ENCODE data around the gene CARS2. TPM values are rescaled to one million over a fixed set of nuclear protein-coding genes. Genes with fewer than 3 reads are reported as not detected.
A peak's percentile ranks its signal among the peaks of the same experiment; 100 is the strongest.
"Not testable (repeated sequence)": the region's sequence is repeated elsewhere in the genome, so short reads cannot be mapped to it uniquely, and the experiment has no call there.

CARS2 gene
- total RNA-seq, 1 experiment from 2014 or later: 31.2 TPM

- DNase-seq: peak; percentile 45 to 55
- Histone ChIP-seq H3K27ac (peak overlapping the region; percentile 49), H3K9me3 (replicated peaks) (no peaks in the 10 kb centered on the region), H3K4me1 (no peaks in the 10 kb centered on the region), H3K4me3 (peak overlapping the region; percentile 80), H3K27me3 (no peaks in the 10 kb centered on the region), H3K36me3 (peaks cover 3% of the 10 kb centered on the region; the same call in 1 of the 2 replicates)
Measured at GRCh38 chr13:110714797-110715394, 9.0 kb upstream of the CARS2 start.

- peak overlapping the region; percentile 80 for H3K4me3 ChIP-seq
- peak overlapping the region; percentile 49 for H3K27ac ChIP-seq
- H3K36me3 ChIP-seq: no peaks in the 10 kb centered on the region
- H3K9me3 ChIP-seq (replicated peaks): no peaks in the 10 kb centered on the region
- H3K27me3 ChIP-seq: no peaks in the 10 kb centered on the region
- H3K4me1 ChIP-seq: no peaks in the 10 kb centered on the region
- DNase-seq: peak; percentile 41 to 47
Measured at GRCh38 chr13:110713981-110714796, 8.3 kb upstream of the CARS2 start.

- no peaks in the 10 kb centered on the region for H3K4me1 ChIP-seq
Measured at GRCh38 chr13:110713642-110713952, 7.7 kb upstream of the CARS2 start, which contains the start of gene ING1. Gene ING1, plus strand, starts transcription at chr13:110713700. Its CDS starts 450 bp downstream, at chr13:110714150.

GRCh38 chr13:110712849-110713641, 7.1 kb upstream of the CARS2 start:
- peak; percentile 99 for DNase-seq
- no peaks in the 10 kb centered on the region for H3K9me3 ChIP-seq (replicated peaks)
- no peaks in the 10 kb centered on the region for H3K36me3 ChIP-seq
- no peaks in the 10 kb centered on the region for H3K4me1 ChIP-seq
- H3K4me3 ChIP-seq: peak overlapping the region; percentile 80
- no peaks in the 10 kb centered on the region for H3K27me3 ChIP-seq
- H3K27ac ChIP-seq: peak overlapping the region; percentile 92

More at GRCh38 chr13:110713642-110713952, 7.7 kb upstream of the CARS2 start, which contains the start of gene ING1:
- no peaks in the 10 kb centered on the region for H3K9me3 ChIP-seq (replicated peaks)
- H3K4me3 ChIP-seq: peak within 1 kb of the TSS; percentile 80
- no peaks in the 10 kb centered on the region for H3K36me3 ChIP-seq
- no peaks in the 10 kb centered on the region for H3K27me3 ChIP-seq
- H3K27ac ChIP-seq: peak within 1 kb of the TSS; percentile 92
- DNase-seq: no peak

- Histone ChIP-seq H3K4me1 (no peaks in the 10 kb centered on the region), H3K9me3 (replicated peaks) (no peaks in the 10 kb centered on the region), H3K36me3 (no peaks in the 10 kb centered on the region), H3K4me3 (peak overlapping the region; percentile 80), H3K27me3 (no peaks in the 10 kb centered on the region), H3K27ac (peak overlapping the region; percentile 92)
- DNase-seq: peak; percentile 85 to 91
Measured at GRCh38 chr13:110712081-110712848, 6.3 kb upstream of the CARS2 start.

GRCh38 chr13:110706570-110707372, 855 bp upstream of the CARS2 start:
- DNase-seq: no peak
- Histone ChIP-seq H3K36me3 (no peaks in the 10 kb centered on the region), H3K27me3 (no peaks in the 10 kb centered on the region), H3K4me3 (peak overlapping the region; percentile 66), H3K9me3 (replicated peaks) (no peaks in the 10 kb centered on the region), H3K4me1 (no peaks in the 10 kb centered on the region), H3K27ac (peak overlapping the region; percentile 28; the same call in 1 of the 2 replicates)

- H3K9me3 ChIP-seq (replicated peaks): no peaks in the 10 kb centered on the region
- H3K27ac ChIP-seq: peak overlapping the region; percentile 31; the same call in 1 of the 2 replicates
- DNase-seq: no peak
Measured at GRCh38 chr13:110705356-110705825, 525 bp downstream of the CARS2 start.

GRCh38 chr13:110702591-110703526, 3.1 kb downstream of the CARS2 start:
- H3K27ac ChIP-seq: no peak overlapping the region

More at GRCh38 chr13:110705356-110705825, 525 bp downstream of the CARS2 start:
- peak overlapping the region; percentile 66 for H3K4me3 ChIP-seq
- H3K27me3 ChIP-seq: no peaks in the 10 kb centered on the region
- H3K4me1 ChIP-seq: no peaks in the 10 kb centered on the region
- H3K36me3 ChIP-seq: 0 out of 2 replicates have a peak, but pooled peaks cover 2% of the 10 kb centered on the region

GRCh38 chr13:110702089-110702488, 3.8 kb downstream of the CARS2 start:
- H3K4me3 ChIP-seq: no peak overlapping the region
- H3K36me3 ChIP-seq: peaks cover 15% of the 10 kb centered on the region
- H3K9me3 ChIP-seq (replicated peaks): no peaks in the 10 kb centered on the region
- DNase-seq: no peak
- no peaks in the 10 kb centered on the region for H3K27me3 ChIP-seq
- no peak overlapping the region for H3K27ac ChIP-seq
- H3K4me1 ChIP-seq: no peaks in the 10 kb centered on the region

More at GRCh38 chr13:110702591-110703526, 3.1 kb downstream of the CARS2 start:
- Histone ChIP-seq H3K9me3 (replicated peaks) (no peaks in the 10 kb centered on the region), H3K36me3 (peaks cover 10% of the 10 kb centered on the region), H3K27me3 (no peaks in the 10 kb centered on the region), H3K4me3 (no peak overlapping the region), H3K4me1 (no peaks in the 10 kb centered on the region)
- no peak for DNase-seq

- DNase-seq; H3K4me3 ChIP-seq; H3K9me3 ChIP-seq (replicated peaks); H3K27me3 ChIP-seq; H3K27ac ChIP-seq; H3K4me1 ChIP-seq: not testable (repeated sequence)
- H3K36me3 ChIP-seq: peaks cover 15% of the 10 kb centered on the region
Measured at GRCh38 chr13:110701061-110701460, 4.9 kb downstream of the CARS2 start.

- H3K27me3 ChIP-seq: no peaks in the 10 kb centered on the region
- peaks cover 15% of the 10 kb centered on the region for H3K36me3 ChIP-seq
- no peak overlapping the region for H3K4me3 ChIP-seq
- H3K9me3 ChIP-seq (replicated peaks): no peaks in the 10 kb centered on the region
- no peak for DNase-seq
- no peak overlapping the region for H3K27ac ChIP-seq
- H3K4me1 ChIP-seq: no peaks in the 10 kb centered on the region
Measured at GRCh38 chr13:110700641-110701040, 5.3 kb downstream of the CARS2 start.

GRCh38 chr13:110700186-110700585, 5.7 kb downstream of the CARS2 start:
- H3K27ac ChIP-seq: no peak overlapping the region
- peaks cover 15% of the 10 kb centered on the region for H3K36me3 ChIP-seq
- H3K27me3 ChIP-seq: no peaks in the 10 kb centered on the region
- no peaks in the 10 kb centered on the region for H3K9me3 ChIP-seq (replicated peaks)
- H3K4me3 ChIP-seq: no peak overlapping the region
- no peak for DNase-seq
- no peaks in the 10 kb centered on the region for H3K4me1 ChIP-seq

Data from SJCRH30 (cell line).